UCSD-AML1 (cell line): ENCODE data around the gene HSFX3.
"Not testable (repeated sequence)": the region's sequence is repeated elsewhere in the genome, so short reads cannot be mapped to it uniquely, and the experiment has no call there.

ENCODE experiments used
- DNase-seq: peaks from one replicate; lab custom pipeline; 2025; ENCODE audit not compliant: unreplicated experiment; lab: John Stamatoyannopoulos, UW

HSFX3 gene

GRCh38 chrX:149545545-149546543 lies 3.9 kb downstream of the HSFX3 start:
- peak; percentile 28 for DNase-seq

GRCh38 chrX:149541521-149542047 lies 8.1 kb downstream of the HSFX3 start:
- DNase-seq, result no peak

- DNase-seq, result peak; percentile 92
Measured at GRCh38 chrX:149540621-149541520, 8.9 kb downstream of the HSFX3 start, which contains the start of gene EOLA1. Gene EOLA1, plus strand, starts transcription at chrX:149541012. Its CDS starts 4,619 bp downstream, at chrX:149545631.

- DNase-seq, result peak; percentile 92
Measured at GRCh38 chrX:149540131-149540620, 9.5 kb downstream of the HSFX3 start.

- DNase-seq, result peak; percentile 90
Measured at GRCh38 chrX:149539283-149540130, 10.2 kb downstream of the HSFX3 start.

GRCh38 chrX:149537474-149537873 lies 12.2 kb downstream of the HSFX3 start:
- DNase-seq, result not testable (repeated sequence)

GRCh38 chrX:149534926-149535602 lies 14.7 kb downstream of the HSFX3 start:
- DNase-seq, result not testable (repeated sequence)

- DNase-seq, result not testable (repeated sequence)
Measured at GRCh38 chrX:149533999-149534398, 15.7 kb downstream of the HSFX3 start.

GRCh38 chrX:149532868-149533267 lies 16.9 kb downstream of the HSFX3 start:
- DNase-seq, result not testable (repeated sequence)

GRCh38 chrX:149531599-149531998 lies 18.1 kb downstream of the HSFX3 start:
- DNase-seq, result no peak

GRCh38 chrX:149528381-149528780 lies 21.3 kb downstream of the HSFX3 start:
- no peak for DNase-seq

- DNase-seq, result no peak
Measured at GRCh38 chrX:149527705-149528104, 22.0 kb downstream of the HSFX3 start.

GRCh38 chrX:149526318-149527033 lies 23.2 kb downstream of the HSFX3 start:
- DNase-seq, result not testable (repeated sequence)

GRCh38 chrX:149525903-149526302 lies 23.8 kb downstream of the HSFX3 start:
- not testable (repeated sequence) for DNase-seq

GRCh38 chrX:149525389-149525788 lies 24.3 kb downstream of the HSFX3 start:
- DNase-seq, result peak; percentile 60

GRCh38 chrX:149522916-149523315 lies 26.8 kb downstream of the HSFX3 start:
- DNase-seq, result no peak

GRCh38 chrX:149521438-149521837 lies 28.3 kb downstream of the HSFX3 start:
- DNase-seq, result no peak

GRCh38 chrX:149520636-149521277 lies 29.0 kb downstream of the HSFX3 start:
- DNase-seq, result not testable (repeated sequence)
